K562 (cell line): ENCODE measurements around the gene FAM227B. TPM values are rescaled to one million over a fixed set of nuclear protein-coding genes. Genes with fewer than 3 reads are reported as not detected.

Source experiments
- MGA ChIP-seq: fragments of 450-650 bp; IDR thresholded peaks from 2 replicates; pipeline ENCODE4 v1.6.1; 2016; ENCODE audit warnings: mild to moderate bottlenecking, moderate library complexity
- NKRF ChIP-seq: fragments of 450-650 bp; IDR thresholded peaks from 2 replicates; pipeline ENCODE4 v1.6.1; 2016; ENCODE audit warnings: borderline replicate concordance
- polyA plus RNA-seq, 8 experiments: library from polyadenylated mRNA; depleted of rRNA in 4 of 8; stranded (reverse) in 5 of 8; unstranded in 3 of 8; fragments of >200 nt; fragmentation: Nextera tagmentation in 2 of 8; fragmentation: Illumina TruSeq in 1 of 8; extraction: Ambion mirVana in 2 of 8; extraction: Trizol in 1 of 8; gene quantifications; 2 replicates each; pipeline versions ENCODE4 v1.2.1 to v1.2.3, GENCODE V29; 2011 to 2014; ENCODE audit warnings: inconsistent platforms in 1 of 8, missing spikeins in 1 of 8
- total RNA-seq, 7 experiments: library from RNA; depleted of rRNA in 6 of 7; stranded (reverse); fragments of >200 nt in 6 of 7; fragmentation: Illumina TruSeq in 2 of 7; extraction: Trizol in 2 of 7; gene quantifications; 2 replicates each; pipeline versions ENCODE4 v1.2.1 to v1.2.3, GENCODE V29; 2011 to 2021; ENCODE audit warnings: low replicate concordance in 1 of 7

FAM227B gene
- total and polyA plus RNA-seq, 9 of the 15 experiments (the other 6 are each of a cell fraction or from before 2014, with no cell fraction given) = 5.1 to 12.5 (median 11.2) TPM

DNA sequence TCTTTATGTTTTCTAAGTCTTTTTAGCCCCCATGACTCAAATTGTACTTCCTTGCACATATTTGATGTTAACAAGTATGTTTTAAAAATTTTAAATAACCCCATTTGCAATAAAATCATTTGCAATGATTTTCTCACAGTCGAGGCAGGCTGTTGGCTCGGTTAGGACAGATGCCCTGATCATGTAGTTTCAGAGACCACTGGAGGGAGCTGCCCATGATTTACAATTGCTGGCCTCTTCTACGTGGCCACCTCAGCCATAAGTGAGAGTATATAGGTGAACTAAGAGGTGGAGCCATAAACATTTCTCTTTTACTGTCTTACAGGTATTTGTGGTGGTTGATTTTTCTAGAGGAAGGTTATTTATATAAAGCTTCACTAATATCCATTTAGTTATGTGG, 1.9 kb upstream of the FAM227B start (continued):
- no peak for TF ChIP-seq MGA
- TF ChIP-seq NKRF = no peak
- TF ChIP-seq, all 486 proteins: peak for 1
